GM12892 (cell line): ENCODE results near the gene DERL3.

Source experiments
- DNase-seq: peaks from one replicate; pipeline ENCODE4 v3.0.0; 2011; ENCODE audit not compliant: insufficient read length
- FAIRE-seq: peaks from 2 replicates; lab custom pipeline; 2011; peaks lifted over from hg19 to GRCh38; lab: Jason Lieb, UNC
- POLR2A ChIP-seq: IDR thresholded peaks from 2 replicates; pipeline ENCODE4 v1.6.1; 2011; ENCODE audit warnings: low read depth, low read length, control low read depth
- POLR2AphosphoS5 ChIP-seq: IDR thresholded peaks from 2 replicates; pipeline ENCODE4 v1.6.1; 2011; ENCODE audit warnings: low read depth, low read length, control low read depth
- TAF1 ChIP-seq: IDR thresholded peaks from 2 replicates; pipeline ENCODE4 v1.6.1; 2011; ENCODE audit warnings: low read depth, mild to moderate bottlenecking, control low read depth, low read length, borderline replicate concordance

DERL3 gene

DNA sequence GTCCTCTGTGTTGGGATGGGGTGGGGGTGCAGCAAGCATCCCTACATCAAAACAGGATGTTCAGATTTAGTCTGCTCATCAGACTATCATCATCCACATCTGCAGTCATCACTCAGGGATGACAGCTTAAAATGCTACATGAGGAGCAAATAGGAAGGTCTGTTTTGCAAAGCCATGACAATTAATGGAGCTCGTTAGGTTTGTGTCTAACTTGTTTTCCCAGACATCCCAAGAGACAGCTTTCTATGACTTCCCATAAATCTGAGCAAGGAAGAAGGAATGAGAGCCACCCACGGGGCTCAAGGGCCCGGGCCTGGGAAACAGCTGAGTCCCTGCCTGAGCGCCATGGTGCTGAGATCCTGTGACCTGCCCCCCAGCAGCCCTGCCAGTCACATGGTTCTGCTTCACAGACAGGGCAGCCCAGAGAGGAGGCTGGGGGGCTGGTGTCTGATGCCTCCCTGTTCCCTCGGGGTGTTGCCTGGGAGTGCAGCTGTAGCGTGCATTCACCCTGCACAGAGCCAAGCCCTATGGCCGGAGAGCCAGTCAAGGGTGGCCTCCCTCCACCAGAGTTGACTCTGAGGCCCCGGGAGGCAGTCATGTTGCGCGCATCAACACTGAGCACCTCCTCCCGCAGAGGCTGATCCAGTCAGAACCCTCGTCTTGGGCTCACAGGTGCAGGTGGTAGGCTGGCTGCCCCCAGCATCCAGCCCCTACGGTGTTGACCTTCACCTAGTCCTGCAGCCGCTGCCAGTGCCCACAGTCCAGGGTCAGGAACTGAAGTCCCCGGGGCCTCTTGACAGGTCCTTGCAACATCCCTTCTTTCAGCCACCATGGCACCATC, 12.1 kb downstream of the DERL3 start:
- FAIRE-seq (no peak), DNase-seq (no peak)
- no peak for TF ChIP-seq POLR2AphosphoS5
- no peak for TF ChIP-seq TAF1
- no peak for TF ChIP-seq POLR2A

- FAIRE-seq: no peak
- no peak for DNase-seq
- TF ChIP-seq TAF1: no peak
- TF ChIP-seq POLR2AphosphoS5: no peak
- TF ChIP-seq POLR2A: no peak
These were observed 13.4 kb downstream of the DERL3 start for GRCh38 chr22:23825246-23825905.

DNA sequence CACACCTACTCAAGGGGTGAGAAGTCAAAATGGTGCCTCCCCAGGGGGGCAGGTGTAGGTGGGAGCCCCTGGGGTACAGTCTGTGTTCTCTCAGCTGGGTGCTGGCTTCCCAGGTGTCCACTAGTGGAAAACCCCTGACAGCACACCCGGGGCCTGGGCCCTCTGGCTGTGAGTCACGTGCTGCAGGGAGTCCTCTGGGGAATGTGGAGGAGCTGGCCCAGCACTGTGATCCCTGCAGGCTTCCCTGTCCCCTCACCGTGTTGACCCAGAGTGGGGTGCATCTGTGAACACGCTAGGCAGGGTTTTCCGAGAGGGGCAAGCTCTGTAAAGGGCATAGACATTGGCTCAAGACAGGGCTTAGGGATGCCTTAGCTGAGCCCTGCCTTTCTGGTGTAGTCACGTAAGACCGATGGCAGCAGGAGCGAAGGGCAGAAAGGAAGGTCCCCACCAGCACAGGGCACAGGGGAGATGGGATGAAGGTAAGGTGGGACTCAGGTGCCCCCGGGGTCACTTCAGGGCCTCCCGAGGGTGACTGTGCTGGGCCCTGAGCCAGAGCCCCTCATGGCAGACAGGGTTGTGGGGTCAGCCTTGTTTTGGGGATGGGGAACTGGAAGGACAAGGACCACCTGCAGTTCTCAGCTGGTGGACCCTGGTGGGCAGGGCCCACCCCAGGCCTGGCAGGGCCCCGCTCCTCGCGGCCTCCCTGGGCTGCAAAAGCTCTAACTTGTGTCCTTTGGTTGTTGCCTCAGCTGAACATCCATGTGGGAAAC, 14.1 kb downstream of the DERL3 start:
- FAIRE-seq: no peak
- no peak for DNase-seq
- TF ChIP-seq TAF1 (no peak), POLR2AphosphoS5 (no peak), POLR2A (no peak)

DNA sequence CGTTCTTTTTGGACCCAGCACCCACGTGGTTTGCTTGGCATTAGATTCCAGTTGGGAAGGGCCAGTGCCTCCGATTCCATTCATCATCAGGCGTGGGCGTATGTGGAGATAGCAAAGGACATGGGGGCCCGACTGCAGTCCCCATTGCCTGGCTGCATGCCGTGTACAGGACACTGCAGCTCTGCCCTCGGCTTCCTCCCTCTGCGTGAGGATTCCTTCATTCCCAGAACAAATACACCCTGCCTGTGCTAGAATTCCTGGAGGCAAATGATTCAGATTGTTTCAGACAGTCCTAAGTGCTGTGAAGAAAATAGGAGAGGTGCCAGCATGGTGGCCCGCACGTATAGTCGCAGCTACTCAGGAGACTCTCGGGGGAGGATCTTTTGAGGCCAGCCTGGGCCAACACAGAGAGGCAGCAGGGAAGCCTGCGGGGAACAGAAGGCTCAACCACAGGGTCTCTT, 15.4 kb downstream of the DERL3 start:
- DNase-seq (no peak), FAIRE-seq (no peak)
- TF ChIP-seq TAF1: no peak
- TF ChIP-seq POLR2AphosphoS5: no peak
- TF ChIP-seq POLR2A: no peak

DNA sequence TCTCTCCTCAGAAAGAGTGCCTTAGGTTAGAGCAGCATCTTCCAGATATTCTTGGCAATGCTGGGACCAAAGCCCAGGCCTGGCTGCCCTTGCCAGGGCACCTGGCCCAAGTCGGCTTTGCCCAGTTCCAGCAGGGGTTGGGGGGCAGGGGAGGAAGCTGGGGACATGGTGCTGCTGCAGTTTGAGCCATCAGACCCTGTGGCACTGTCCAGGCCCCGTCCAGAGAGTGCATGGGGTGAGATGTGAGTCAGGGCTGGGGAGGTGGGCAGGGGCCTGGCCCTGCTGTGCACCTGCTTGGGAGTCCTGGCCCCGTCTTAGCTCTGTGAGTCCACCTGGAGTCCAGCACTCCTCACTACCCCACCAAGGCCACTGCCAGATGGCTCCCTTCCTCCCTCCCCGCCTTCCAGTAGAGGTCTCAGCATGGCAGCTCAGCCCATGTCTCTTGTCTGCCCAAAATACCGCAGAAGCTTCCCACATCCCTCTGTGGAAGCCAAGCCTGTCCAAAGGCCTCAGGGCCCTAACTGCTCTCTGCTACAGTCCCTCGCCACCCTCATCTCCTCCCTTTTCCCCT, 16.6 kb downstream of the DERL3 start:
- no peak for FAIRE-seq
- TF ChIP-seq TAF1 (no peak), POLR2AphosphoS5 (no peak), POLR2A (no peak)
- no peak for DNase-seq

- FAIRE-seq (no peak), DNase-seq (no peak)
- TF ChIP-seq POLR2A (no peak), POLR2AphosphoS5 (no peak), TAF1 (no peak)
These were observed 18.0 kb downstream of the DERL3 start for GRCh38 chr22:23820748-23821211.

DNA sequence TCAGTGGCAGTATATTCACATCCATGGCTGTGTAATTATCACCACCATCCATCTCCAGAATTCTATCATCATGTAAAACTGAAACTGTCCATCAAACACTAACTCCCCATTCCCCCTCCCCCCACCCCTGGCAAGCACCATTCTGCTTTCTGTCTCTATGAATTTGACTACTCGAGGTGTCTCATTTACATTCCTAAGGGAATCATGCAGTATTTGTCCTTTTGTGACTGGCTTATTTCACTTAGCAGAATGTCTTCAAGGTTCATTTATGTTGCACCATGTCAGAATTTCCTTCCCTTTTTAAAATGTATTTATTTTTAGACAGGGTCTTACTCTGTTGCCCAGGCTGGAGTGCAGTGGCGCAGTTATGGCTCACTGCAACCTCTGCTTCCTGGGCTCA, 20.3 kb downstream of the DERL3 start:
- DNase-seq (no peak), FAIRE-seq (no peak)
- TF ChIP-seq TAF1: no peak
- TF ChIP-seq POLR2AphosphoS5: no peak
- no peak for TF ChIP-seq POLR2A

DNA sequence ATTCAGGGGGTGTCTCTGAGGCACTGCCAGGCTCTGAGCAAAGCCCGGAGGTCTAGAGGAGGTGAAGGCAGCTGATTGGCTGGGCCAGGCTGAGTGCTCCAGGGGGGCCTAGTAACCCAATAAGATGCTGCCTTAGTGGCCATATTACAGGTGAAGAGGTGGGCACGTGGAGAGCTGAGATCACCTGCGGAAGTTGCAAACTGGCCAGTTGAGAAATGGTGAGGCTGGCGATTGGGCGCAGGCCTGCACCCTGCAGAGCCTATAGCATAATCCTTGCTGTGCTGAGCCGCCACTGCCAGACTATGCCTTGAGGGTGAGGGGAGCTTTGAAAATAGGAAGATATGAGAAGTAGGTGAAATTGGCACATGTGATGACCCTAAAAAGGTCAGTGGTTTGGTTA, 21.7 kb downstream of the DERL3 start:
- DNase-seq (no peak), FAIRE-seq (no peak)
- TF ChIP-seq POLR2AphosphoS5 (no peak), TAF1 (no peak), POLR2A (no peak)

GRCh38 chr22:23816156-23816976, 22.4 kb downstream of the DERL3 start:
- DNase-seq (no peak), FAIRE-seq (no peak)
- no peak for TF ChIP-seq TAF1
- no peak for TF ChIP-seq POLR2AphosphoS5
- TF ChIP-seq POLR2A: no peak

GRCh38 chr22:23815541-23816155, 23.2 kb downstream of the DERL3 start:
- DNase-seq: no peak
- FAIRE-seq: no peak
- TF ChIP-seq POLR2AphosphoS5 (no peak), POLR2A (no peak), TAF1 (no peak)
